ENCODE results near the gene TPST1. TPM values are rescaled to one million over a fixed set of nuclear protein-coding genes. Genes with fewer than 3 reads are reported as not detected.

Gene TPST1
- total and polyA plus RNA-seq, 2 donors (not counting 1 experiment from before 2014, with no cell fraction given): 81.8 to 151 TPM

DNA sequence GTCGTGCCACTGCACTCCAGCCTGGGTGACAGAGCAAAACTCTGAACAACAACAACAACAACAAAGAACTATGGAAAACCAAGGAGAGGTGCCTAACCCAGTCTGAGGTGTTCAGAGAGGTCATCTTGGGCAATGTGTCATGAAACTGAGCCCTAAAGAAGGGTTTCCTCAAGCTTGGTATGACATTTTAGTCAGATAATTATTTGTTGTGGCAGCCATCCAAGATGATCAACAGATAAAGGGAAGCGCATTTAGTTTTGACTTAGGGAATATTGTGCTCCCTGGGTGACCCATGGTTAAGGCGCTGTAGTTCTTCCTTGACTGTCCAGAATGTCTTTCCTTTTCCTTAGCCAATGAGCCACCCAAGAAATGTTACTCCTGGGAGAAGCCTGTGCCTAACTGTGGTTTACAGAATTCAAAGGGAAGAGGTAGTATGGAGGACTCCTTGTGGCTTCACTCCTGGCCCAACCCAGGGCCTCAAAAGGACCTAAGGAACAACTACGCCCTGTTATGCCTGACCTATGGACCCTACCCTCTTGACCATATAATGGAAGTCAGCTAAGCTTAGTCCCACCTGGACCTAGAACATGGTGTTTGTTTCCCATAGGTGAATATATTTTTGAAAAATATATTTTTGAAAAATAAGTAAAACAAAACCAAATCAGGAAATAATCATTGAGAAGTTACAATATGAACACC, 42.4 kb downstream of the TPST1 start:
- H4K20me1 ChIP-seq (ENCODE audit: control insufficient read depth, extremely low read depth, insufficient read depth, low read length): no peaks in the 10 kb centered on the region
- H3K9ac ChIP-seq (ENCODE audit: insufficient read depth, low read length): no peak overlapping the region
- no peaks in the 10 kb centered on the region for H3K36me3 ChIP-seq (ENCODE audit: control insufficient read depth, insufficient read depth, low read length)
- no peaks in the 10 kb centered on the region for H3K27me3 ChIP-seq (ENCODE audit: control insufficient read depth, insufficient read depth, low read length)
- H3K79me2 ChIP-seq (ENCODE audit: control insufficient read depth, insufficient read depth, low read length): no peaks in the 10 kb centered on the region
- H2AFZ ChIP-seq (ENCODE audit: low read length): no peak overlapping the region
- DNase-seq (ENCODE audit: low read depth in 2 of 2): no peak
- no peak for TF ChIP-seq EZH2 (IDR thresholded peaks at IDR 0.05; ENCODE audit: low read length, missing control alignments)
- TF ChIP-seq, protein P1, sequence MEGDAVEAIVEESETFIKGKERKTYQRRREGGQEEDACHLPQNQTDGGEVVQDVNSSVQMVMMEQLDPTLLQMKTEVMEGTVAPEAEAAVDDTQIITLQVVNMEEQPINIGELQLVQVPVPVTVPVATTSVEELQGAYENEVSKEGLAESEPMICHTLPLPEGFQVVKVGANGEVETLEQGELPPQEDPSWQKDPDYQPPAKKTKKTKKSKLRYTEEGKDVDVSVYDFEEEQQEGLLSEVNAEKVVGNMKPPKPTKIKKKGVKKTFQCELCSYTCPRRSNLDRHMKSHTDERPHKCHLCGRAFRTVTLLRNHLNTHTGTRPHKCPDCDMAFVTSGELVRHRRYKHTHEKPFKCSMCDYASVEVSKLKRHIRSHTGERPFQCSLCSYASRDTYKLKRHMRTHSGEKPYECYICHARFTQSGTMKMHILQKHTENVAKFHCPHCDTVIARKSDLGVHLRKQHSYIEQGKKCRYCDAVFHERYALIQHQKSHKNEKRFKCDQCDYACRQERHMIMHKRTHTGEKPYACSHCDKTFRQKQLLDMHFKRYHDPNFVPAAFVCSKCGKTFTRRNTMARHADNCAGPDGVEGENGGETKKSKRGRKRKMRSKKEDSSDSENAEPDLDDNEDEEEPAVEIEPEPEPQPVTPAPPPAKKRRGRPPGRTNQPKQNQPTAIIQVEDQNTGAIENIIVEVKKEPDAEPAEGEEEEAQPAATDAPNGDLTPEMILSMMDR (conservative IDR thresholded peaks at IDR 0.05 in 1 of 2, IDR thresholded peaks at IDR 0.05 in 1 of 2; ENCODE audit: low read depth in 1 of 2, low read length in 2 of 2): no peak
- H3K27ac ChIP-seq (ENCODE audit: insufficient read depth, low read length): no peak overlapping the region
- no peaks in the 10 kb centered on the region for H3K9me3 ChIP-seq (ENCODE audit: control insufficient read depth, insufficient read depth, low read depth, low read length)
- no peaks in the 10 kb centered on the region for H3K4me1 ChIP-seq (ENCODE audit: control insufficient read depth, extremely low read depth, insufficient read depth, low read length)
- H3K4me2 ChIP-seq (ENCODE audit: extremely low read depth, insufficient read depth, low read length): no peak overlapping the region
- no peak overlapping the region for H3K4me3 ChIP-seq (replicated peaks in 1 of 4; ENCODE audit: control extremely low read depth in 1 of 4, insufficient read depth in 1 of 4, low read depth in 3 of 4, low read length in 4 of 4)

DNA sequence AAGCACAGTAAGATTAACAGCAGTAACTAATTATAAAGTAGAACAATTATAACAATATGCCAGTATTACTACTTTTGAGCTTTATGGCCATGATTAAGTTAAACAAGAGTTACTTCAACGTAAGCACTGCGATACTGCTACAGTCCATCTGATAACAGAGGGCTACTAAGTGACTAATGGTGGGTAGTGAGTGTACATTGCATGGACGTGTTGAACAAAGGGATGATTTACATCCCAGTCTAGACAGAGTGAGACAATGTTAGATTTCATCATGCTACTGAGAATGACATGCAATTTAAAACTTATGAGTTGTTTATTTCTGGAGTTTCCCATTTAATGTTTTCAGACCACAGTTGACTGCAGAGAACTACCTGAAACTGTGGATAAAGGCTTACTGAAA, 45.6 kb downstream of the TPST1 start:
- Histone ChIP-seq H3K4me1 (ENCODE audit: control insufficient read depth, extremely low read depth, insufficient read depth, low read length) (peaks cover 2% of the 10 kb centered on the region), H2AFZ (ENCODE audit: low read length) (no peak overlapping the region), H3K27ac (ENCODE audit: insufficient read depth, low read length) (no peak overlapping the region), H3K4me3 (replicated peaks in 1 of 4; ENCODE audit: control extremely low read depth in 1 of 4, insufficient read depth in 1 of 4, low read depth in 3 of 4, low read length in 4 of 4) (no peak overlapping the region), H4K20me1 (ENCODE audit: control insufficient read depth, extremely low read depth, insufficient read depth, low read length) (no peaks in the 10 kb centered on the region), H3K79me2 (ENCODE audit: control insufficient read depth, insufficient read depth, low read length) (no peaks in the 10 kb centered on the region), H3K4me2 (ENCODE audit: extremely low read depth, insufficient read depth, low read length) (no peak overlapping the region), H3K9me3 (ENCODE audit: control insufficient read depth, insufficient read depth, low read depth, low read length) (no peaks in the 10 kb centered on the region), H3K36me3 (ENCODE audit: control insufficient read depth, insufficient read depth, low read length) (no peaks in the 10 kb centered on the region), H3K9ac (ENCODE audit: insufficient read depth, low read length) (no peak overlapping the region), H3K27me3 (ENCODE audit: control insufficient read depth, insufficient read depth, low read length) (no peaks in the 10 kb centered on the region)
- peak; percentile 72 to 98 for DNase-seq (ENCODE audit: low read depth in 2 of 2)
- TF ChIP-seq, protein P1 (conservative IDR thresholded peaks at IDR 0.05 in 1 of 2, IDR thresholded peaks at IDR 0.05 in 1 of 2; ENCODE audit: low read depth in 1 of 2, low read length in 2 of 2): no peak
- no peak for TF ChIP-seq EZH2 (IDR thresholded peaks at IDR 0.05; ENCODE audit: low read length, missing control alignments)

DNA sequence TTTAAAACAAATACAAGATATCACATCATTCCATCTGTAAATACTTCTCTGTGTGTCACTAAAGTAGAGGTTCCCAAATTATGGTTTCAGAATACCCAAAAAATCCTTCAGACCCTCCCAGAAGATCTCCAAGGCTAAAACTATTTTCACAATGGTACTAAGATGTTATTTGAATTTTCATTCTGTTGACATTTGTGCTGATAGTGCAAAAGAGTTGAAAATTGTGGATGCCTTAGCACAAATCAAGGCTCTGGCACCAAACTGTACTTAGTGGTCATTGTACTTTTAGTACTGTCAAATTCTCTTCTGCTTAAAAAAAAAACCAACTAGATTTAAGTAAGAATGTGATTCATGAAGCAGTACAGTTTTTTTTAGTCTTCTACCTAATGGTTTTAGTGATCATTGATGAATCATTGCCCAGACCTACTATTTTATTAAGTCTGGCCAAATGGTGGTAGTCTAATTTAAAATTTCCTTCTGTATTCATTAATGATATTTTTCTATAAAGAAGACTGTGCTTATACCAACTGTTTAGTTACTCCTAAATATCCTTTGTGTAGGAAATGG, 50.5 kb downstream of the TPST1 start:
- Histone ChIP-seq H3K9ac (ENCODE audit: insufficient read depth, low read length) (no peak overlapping the region), H2AFZ (ENCODE audit: low read length) (no peak overlapping the region), H3K9me3 (ENCODE audit: control insufficient read depth, insufficient read depth, low read depth, low read length) (no peaks in the 10 kb centered on the region), H4K20me1 (ENCODE audit: control insufficient read depth, extremely low read depth, insufficient read depth, low read length) (no peaks in the 10 kb centered on the region), H3K36me3 (ENCODE audit: control insufficient read depth, insufficient read depth, low read length) (peaks cover 2% of the 10 kb centered on the region), H3K4me2 (ENCODE audit: extremely low read depth, insufficient read depth, low read length) (no peak overlapping the region), H3K27me3 (ENCODE audit: control insufficient read depth, insufficient read depth, low read length) (no peaks in the 10 kb centered on the region), H3K79me2 (ENCODE audit: control insufficient read depth, insufficient read depth, low read length) (peaks cover 7% of the 10 kb centered on the region), H3K27ac (ENCODE audit: insufficient read depth, low read length) (no peak overlapping the region), H3K4me3 (replicated peaks in 1 of 4; ENCODE audit: control extremely low read depth in 1 of 4, insufficient read depth in 1 of 4, low read depth in 3 of 4, low read length in 4 of 4) (no peak overlapping the region), H3K4me1 (ENCODE audit: control insufficient read depth, extremely low read depth, insufficient read depth, low read length) (peaks cover 2% of the 10 kb centered on the region)
- TF ChIP-seq, protein P1 (conservative IDR thresholded peaks at IDR 0.05 in 1 of 2, IDR thresholded peaks at IDR 0.05 in 1 of 2; ENCODE audit: low read depth in 1 of 2, low read length in 2 of 2): no peak
- TF ChIP-seq EZH2 (IDR thresholded peaks at IDR 0.05; ENCODE audit: low read length, missing control alignments): no peak
- peak; percentile 50 to 86 for DNase-seq (ENCODE audit: low read depth in 2 of 2)
